ENCODE results near the gene EMP3. TPM values are rescaled to one million over a fixed set of nuclear protein-coding genes. Genes with fewer than 3 reads are reported as not detected.
A peak's percentile ranks its signal among the peaks of the same experiment; 100 is the strongest.

Gene EMP3
- total and polyA plus RNA-seq, 2 of the 13 experiments (the other 11 are each of a cell fraction or from before 2014, with no cell fraction given), result 2.2 to 7.8 TPM

GRCh38 chr19:48363500-48363809 is 38.1 kb downstream of the EMP3 start (continued):
- no peak for TF ChIP-seq ZNF160 (CRISPR knock-in tag; IDR thresholded peaks at IDR 0.05)
- no peak for TF ChIP-seq MAFF (IDR thresholded peaks at IDR 0.05; ENCODE audit: low read depth, low read length)
- no peak for TF ChIP-seq PHF20 (CRISPR knock-in tag; IDR thresholded peaks at IDR 0.05)
- TF ChIP-seq SMYD3 (CRISPR knock-in tag; IDR thresholded peaks at IDR 0.05), result no peak
- no peak; the same call in 1 of the 2 replicates for TF ChIP-seq CHCHD3 (CRISPR knock-in tag; IDR thresholded peaks at IDR 0.05)
- TF ChIP-seq IKZF1 (IDR thresholded peaks at IDR 0.05), result no peak
- TF ChIP-seq ZNF557 (CRISPR knock-in tag; IDR thresholded peaks at IDR 0.05), result peak; percentile 92
- no peak for TF ChIP-seq EEA1 (CRISPR knock-in tag; IDR thresholded peaks at IDR 0.05; ENCODE audit: borderline replicate concordance)
- TF ChIP-seq MXI1 (IDR thresholded peaks at IDR 0.05; ENCODE audit: borderline replicate concordance, low read depth, low read length), result no peak
- no peak; the same call in 1 of the 2 replicates for TF ChIP-seq PRDM10 (CRISPR knock-in tag; IDR thresholded peaks at IDR 0.05; ENCODE audit: low read depth)
- TF ChIP-seq ZBTB43 (CRISPR knock-in tag; conservative IDR thresholded peaks at IDR 0.05), result no peak
- TF ChIP-seq ZC3H13 (CRISPR knock-in tag; IDR thresholded peaks at IDR 0.05), result no peak
- no peak for TF ChIP-seq ZXDC (CRISPR knock-in tag; IDR thresholded peaks at IDR 0.05)
- TF ChIP-seq HOXD1 (CRISPR knock-in tag; IDR thresholded peaks at IDR 0.05), result no peak
- no peak for TF ChIP-seq GFI1 (CRISPR knock-in tag; IDR thresholded peaks at IDR 0.05; ENCODE audit: borderline replicate concordance)
- no peak for TF ChIP-seq ZNF34 (CRISPR knock-in tag; IDR thresholded peaks at IDR 0.05; ENCODE audit: borderline replicate concordance)
- no peak for TF ChIP-seq MXD1 (CRISPR knock-in tag; IDR thresholded peaks at IDR 0.05)
- TF ChIP-seq KDM2A (CRISPR knock-in tag; IDR thresholded peaks at IDR 0.05; ENCODE audit: borderline replicate concordance, low read depth), result peak; percentile 76
- 0 out of 2 replicates have a peak, but pooled peaks have one; percentile 24 for TF ChIP-seq ZNF589 (CRISPR knock-in tag; conservative IDR thresholded peaks at IDR 0.05)
- no peak for TF ChIP-seq ZNF451 (CRISPR knock-in tag; IDR thresholded peaks at IDR 0.05)
- TF ChIP-seq NFIC (IDR thresholded peaks at IDR 0.05; ENCODE audit: low read length), result no peak
- TF ChIP-seq GPN1 (CRISPR knock-in tag; IDR thresholded peaks at IDR 0.05; ENCODE audit: borderline replicate concordance), result no peak
- no peak for TF ChIP-seq SRSF4 (IDR thresholded peaks at IDR 0.05; ENCODE audit: low read depth, low read length, poor library complexity, severe bottlenecking)
